ENCODE results near the gene BRAT1. TPM values are rescaled to one million over a fixed set of nuclear protein-coding genes. Genes with fewer than 3 reads are reported as not detected.

BRAT1 gene
- total RNA-seq (2021): 44.0 to 50.0 TPM (median 46.1 TPM) in 3 replicates
- Bru-seq, nascent RNA: percentile 61 among the genes with signal in this experiment
- long read RNA-seq, experiment 1, full-length matches to known transcripts: 176 of 481 reads
- long read RNA-seq, experiment 1, partial matches to known transcripts: 97 of 481 reads
- long read RNA-seq, experiment 1, other reads (novel, unspliced or antisense): 208 of 481 reads
- long read RNA-seq, experiment 2, partial matches to known transcripts: 39 of 66 reads
- long read RNA-seq, experiment 2, other reads (novel, unspliced or antisense): 23 of 66 reads
- long read RNA-seq, experiment 3, partial matches to known transcripts: 3 of 11 reads
- long read RNA-seq, experiment 3, other reads (novel, unspliced or antisense): 4 of 11 reads

- CTCF ChIA-PET: interaction anchor here (0.5 to 2.1 kb wide), 29 partner anchors 12 to 207 kb away, joined by 3 to 15 read pairs (median 4); partner anchors contain the start of gene TTYH3
- peak; percentile 90 for ATAC-seq
- Mint-ChIP-seq H3K4me1 (peaks cover 12% of the 10 kb centered on the region), H3K27ac (peak within 1 kb of the TSS; percentile 93), H3K4me3 (peak within 1 kb of the TSS; percentile 82), H3K9me3 (no peaks in the 10 kb centered on the region), H3K27me3 (ENCODE audit: low read depth) (no peaks in the 10 kb centered on the region), H3K36me3 (peaks cover 24% of the 10 kb centered on the region)
- DNase-seq (ENCODE audit: low spot score): peak; percentile 99
- POLR2A ChIA-PET: interaction anchor here (0.7 to 0.9 kb wide), 3 partner anchors 23 to 56 kb away, joined by 3 to 7 read pairs (median 4); no protein-coding TSS in a partner anchor
- TF ChIP-seq FOXK1 (CRISPR knock-in tag; IDR thresholded peaks at IDR 0.05) (peak; percentile 46), ATF2 (CRISPR knock-in tag; IDR thresholded peaks at IDR 0.05; ENCODE audit: borderline replicate concordance, low read depth) (no peak), ESRRA (CRISPR knock-in tag; IDR thresholded peaks at IDR 0.05; ENCODE audit: borderline replicate concordance) (no peak), TEAD4 (CRISPR knock-in tag; IDR thresholded peaks at IDR 0.05) (no peak), ZNF317 (CRISPR knock-in tag; IDR thresholded peaks at IDR 0.05; ENCODE audit: borderline replicate concordance, low read depth) (no peak), NFYB (CRISPR knock-in tag; conservative IDR thresholded peaks at IDR 0.05; ENCODE audit: low read depth) (no peak), CREM (CRISPR knock-in tag; IDR thresholded peaks at IDR 0.05) (no peak; the same call in 1 of the 2 replicates), E2F5 (CRISPR knock-in tag; IDR thresholded peaks at IDR 0.05) (no peak), OVOL2 (CRISPR knock-in tag; IDR thresholded peaks at IDR 0.05; ENCODE audit: borderline replicate concordance) (no peak), ZMAT4 (CRISPR knock-in tag; IDR thresholded peaks at IDR 0.05) (no peak), PRDM15 (CRISPR knock-in tag; IDR thresholded peaks at IDR 0.05) (peak; percentile 62), ZBTB21 (CRISPR knock-in tag; IDR thresholded peaks at IDR 0.05; ENCODE audit: borderline replicate concordance) (no peak), ZNF281 (CRISPR knock-in tag; IDR thresholded peaks at IDR 0.05) (no peak), IRF1 (CRISPR knock-in tag; IDR thresholded peaks at IDR 0.05) (no peak), TEAD1 (CRISPR knock-in tag; IDR thresholded peaks at IDR 0.05) (no peak), SMAD4 (CRISPR knock-in tag; IDR thresholded peaks at IDR 0.05) (no peak), AR (CRISPR knock-in tag; IDR thresholded peaks at IDR 0.05) (no peak), ZNF416 (CRISPR knock-in tag; IDR thresholded peaks at IDR 0.05) (no peak), FOXP4 (CRISPR knock-in tag; IDR thresholded peaks at IDR 0.05) (peak; percentile 63; the same call in 1 of the 2 replicates)
These were observed at the start of gene BRAT1 for GRCh38 chr7:2555121-2556052. Gene BRAT1 (minus strand): TSS chr7:2555524. CDS start chr7:2554431, 1,093 bp downstream.

Data from WTC11 (cell line).